T-helper 9 cell (primary cell): ENCODE results near the gene BTD.
A peak's percentile ranks its signal among the peaks of the same experiment; 100 is the strongest.
"Not testable (repeated sequence)": the region's sequence is repeated elsewhere in the genome, so short reads cannot be mapped to it uniquely, and the experiment has no call there.

Experiments used
- DNase-seq: peaks from one replicate; pipeline ENCODE4 v3.0.0-alpha.2; 2020

The BTD gene

DNA sequence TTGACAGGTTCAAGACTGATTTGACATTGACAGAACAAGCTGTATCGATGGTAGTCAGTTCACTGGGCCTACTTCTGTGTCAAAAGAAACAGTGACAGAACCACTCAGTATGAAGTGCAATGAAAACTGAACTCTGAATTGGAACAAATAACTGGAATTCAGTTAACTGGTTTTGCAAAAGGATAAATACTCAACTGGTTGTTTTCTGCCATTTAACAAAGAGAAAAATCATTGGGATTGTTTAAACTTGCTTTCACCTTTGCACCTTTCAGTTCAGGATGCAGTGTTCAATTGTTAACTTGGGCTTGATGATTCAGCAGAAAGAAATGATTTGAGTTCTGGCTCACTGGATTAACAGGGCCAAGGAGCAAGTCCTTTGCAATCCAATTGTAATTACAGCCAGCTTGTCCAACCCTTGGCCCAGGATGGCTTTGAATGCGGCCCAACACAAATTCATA lies 4.9 kb downstream of the BTD start:
- DNase-seq: no peak

DNA sequence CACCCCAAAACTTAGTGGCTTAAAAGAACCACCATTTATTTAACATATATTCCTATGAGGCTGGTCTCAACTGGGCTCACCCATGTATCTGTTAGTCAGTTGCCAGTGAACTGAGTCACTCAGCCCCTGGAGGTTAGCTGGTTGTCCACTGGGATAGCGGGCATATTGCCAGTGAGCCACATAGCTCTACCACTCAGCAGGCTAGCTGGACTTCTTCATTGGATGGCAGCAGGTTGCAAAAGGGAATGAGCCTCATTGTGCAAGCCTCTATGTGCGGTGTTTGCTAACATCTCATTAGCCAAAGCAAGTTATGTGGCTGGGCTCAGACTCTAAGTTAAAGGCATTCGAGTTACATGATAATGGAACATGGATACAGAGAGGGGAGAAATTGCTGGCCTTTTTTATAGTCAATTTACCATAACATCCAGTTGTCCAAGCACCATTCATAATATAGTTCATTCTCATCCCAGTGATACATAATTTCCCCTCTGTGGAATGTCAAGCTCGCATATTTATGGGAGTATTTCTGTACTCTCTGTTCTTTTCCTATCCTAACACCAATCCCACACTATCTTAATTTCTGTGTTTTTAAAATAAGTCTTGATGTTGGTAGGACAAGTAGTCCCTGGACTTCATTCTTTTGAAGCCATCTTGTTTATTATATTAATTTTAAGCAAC lies 8.7 kb downstream of the BTD start:
- DNase-seq: no peak

DNA sequence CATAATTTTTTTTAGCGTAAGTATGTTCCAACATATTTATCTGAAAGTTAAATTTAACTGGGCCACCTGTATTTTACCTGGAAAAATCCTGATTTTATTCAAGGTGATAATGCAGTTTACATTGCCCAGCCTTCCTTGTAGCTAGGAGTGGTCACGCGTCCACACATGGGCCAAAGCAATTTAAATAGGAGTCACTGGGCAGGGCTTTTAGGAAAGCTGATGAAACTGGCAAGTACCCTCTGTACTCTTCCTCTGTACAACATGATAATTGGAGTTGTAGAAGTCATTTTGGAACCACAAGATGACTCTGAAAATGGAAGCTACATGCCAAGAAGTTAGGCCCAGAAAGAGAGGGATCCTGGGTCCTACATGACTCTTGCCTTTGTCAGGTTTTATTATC lies 9.5 kb downstream of the BTD start:
- no peak for DNase-seq

DNA sequence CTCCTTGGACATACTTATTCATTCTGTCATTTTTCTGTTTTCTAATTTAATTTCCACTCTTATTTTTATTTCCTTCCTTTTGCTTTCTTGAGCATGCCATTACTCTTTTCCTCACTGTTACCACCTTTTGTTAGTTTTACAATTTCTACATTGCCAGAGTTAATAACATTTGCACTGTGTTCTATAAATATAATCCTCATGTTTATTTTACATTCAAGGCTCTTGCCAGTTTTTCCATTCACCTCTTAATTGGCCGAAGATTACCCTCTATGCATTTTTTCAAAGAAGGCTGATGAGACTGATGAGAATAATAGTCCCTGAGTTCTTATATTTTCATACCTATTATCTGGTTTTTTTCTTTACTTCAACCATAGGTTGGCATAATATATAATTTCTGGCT lies 10.5 kb downstream of the BTD start:
- no peak for DNase-seq

- DNase-seq: no peak
Observed at GRCh38 chr3:15614958-15615357, 13.4 kb downstream of the BTD start.

- DNase-seq: no peak
Observed at GRCh38 chr3:15616053-15616452, 14.5 kb downstream of the BTD start.

- not testable (repeated sequence) for DNase-seq
Observed at GRCh38 chr3:15619659-15620464, 18.3 kb downstream of the BTD start.

GRCh38 chr3:15623535-15624440 lies 22.2 kb downstream of the BTD start:
- DNase-seq: no peak

DNA sequence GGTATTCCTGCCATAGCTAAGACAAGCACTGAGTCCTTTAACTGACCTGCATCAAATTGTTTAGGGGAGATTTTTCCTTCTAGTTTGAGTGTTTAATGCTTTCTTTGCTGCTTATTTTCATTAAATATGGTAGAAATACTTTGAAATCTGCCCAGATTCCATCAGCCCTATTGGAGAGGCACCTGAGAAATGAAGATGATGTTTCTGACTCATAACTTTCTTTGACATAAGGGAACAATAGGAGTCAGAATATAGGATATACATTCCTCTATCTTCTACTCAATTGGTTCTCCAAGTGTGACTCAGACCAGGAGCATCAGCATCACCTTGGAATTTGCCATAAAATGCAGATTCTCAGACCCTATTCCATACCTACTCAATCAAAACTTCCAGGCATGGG lies 27.4 kb downstream of the BTD start:
- no peak for DNase-seq

- DNase-seq: peak; percentile 30
Observed at GRCh38 chr3:15629860-15630597, 28.5 kb downstream of the BTD start.

- no peak for DNase-seq
Observed at GRCh38 chr3:15630646-15631350, 29.3 kb downstream of the BTD start.

DNA sequence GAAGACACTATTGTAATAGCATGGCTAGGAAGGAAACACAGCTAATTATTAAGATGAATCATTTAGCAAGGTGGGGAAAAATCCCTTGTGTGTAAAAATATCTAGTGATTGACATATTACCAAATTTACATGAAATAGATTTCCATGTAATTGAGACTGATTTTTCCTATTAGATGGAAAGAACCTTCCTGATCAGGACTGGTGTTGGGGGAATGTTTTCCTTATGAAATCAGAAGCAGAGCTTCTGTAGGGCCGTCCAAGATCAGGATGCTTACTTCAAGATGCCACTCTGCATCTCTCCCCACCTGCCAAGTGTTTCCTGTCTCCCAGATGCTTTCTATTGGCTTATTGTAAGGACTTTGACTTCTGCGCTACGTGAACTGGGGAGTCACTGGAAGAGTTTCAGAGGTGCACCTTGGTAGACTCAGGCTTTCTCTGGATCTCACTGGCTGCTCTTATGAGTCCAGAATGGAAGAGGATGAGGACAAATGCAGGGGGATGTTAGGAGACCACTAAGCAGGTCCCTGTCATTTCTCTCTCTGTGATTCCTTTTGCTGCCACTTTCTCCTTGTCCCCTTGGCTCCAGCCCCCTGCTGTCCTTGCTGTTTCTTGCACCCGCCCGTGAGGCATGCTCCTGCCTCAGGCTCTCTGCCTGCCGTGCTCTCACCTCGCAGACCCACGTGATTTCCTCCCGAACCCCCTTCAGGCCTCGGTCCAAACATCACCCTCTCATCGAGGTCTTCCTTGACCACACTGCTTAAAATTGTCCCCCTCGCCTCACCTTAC lies 30.1 kb downstream of the BTD start:
- DNase-seq: no peak

DNA sequence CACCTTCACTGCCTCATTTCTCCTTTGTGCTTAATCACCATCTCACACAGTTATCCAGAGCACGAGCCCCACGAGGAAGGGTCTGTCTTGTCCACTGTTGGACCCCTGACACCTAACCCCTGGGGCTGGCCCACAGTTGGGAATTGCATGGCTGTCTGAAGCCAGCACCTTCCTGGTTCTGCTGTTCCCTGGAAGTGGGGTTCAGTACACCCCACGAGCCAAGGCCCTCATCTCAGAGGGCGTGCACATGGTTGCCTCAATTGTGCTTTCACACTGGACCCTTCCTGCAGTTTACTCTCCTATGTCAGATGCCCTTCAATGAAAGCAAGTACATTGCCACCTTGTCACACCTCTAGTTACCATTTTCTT lies 30.7 kb downstream of the BTD start:
- DNase-seq: no peak

DNA sequence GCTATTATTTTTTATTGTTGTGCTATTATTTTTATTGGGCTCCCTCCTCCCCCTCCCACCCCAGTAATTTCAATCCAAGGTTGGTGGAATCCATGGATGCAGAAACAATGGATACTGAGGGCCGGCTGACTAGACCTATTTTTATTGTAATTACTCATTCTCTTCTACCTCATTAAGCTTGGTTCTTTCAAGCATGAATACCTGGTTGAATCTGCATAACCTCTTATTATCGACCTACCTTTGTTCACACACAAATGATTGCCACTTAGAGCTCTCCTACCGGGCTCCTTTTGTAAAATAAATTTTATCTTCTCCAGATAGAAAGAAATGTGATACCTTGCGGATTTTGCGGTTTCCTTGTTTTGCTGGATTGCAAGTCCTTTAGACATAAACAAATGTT lies 31.6 kb downstream of the BTD start:
- no peak for DNase-seq

- DNase-seq: no peak
Observed at GRCh38 chr3:15633766-15634598, 32.4 kb downstream of the BTD start.

DNA sequence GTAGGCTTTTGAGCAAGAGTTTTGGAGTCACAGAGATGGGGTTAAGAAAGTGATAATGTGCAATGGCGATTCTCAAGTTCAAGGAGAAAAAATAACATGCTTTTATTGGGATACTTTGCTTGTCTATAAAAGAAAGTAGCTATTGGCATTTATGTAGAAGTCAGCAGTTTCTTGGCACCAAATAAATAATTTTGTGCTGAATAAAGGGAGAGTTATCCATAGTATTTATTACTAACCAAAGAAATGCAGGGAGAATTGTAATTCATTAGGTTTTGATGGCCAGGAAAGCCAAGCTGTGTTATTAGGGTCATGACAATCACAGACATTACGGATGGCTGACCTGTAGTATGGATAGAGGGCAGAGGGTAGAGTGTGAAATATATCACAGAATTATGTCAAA lies 33.1 kb downstream of the BTD start:
- no peak for DNase-seq

DNA sequence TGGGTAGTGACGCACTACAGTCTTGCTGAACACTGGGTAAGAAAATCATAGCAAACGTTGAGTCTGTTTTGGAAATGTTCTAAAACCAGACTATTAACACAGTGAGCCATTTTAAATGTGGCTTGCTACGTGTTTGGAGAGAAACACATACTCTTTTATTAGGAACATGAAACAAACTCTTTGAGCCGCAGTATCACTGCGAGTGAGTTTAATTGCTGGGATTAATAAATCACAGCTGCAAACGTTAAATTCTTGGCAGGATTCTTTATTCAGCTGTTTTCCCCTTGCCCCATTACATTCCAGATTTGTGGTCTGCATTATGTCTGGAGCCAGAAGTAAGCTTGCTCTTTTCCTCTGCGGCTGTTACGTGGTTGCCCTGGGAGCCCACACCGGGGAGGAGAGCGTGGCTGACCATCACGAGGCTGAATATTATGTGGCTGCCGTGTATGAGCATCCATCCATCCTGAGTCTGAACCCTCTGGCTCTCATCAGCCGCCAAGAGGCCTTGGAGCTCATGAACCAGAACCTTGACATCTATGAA lies 33.6 kb downstream of the BTD start:
- no peak for DNase-seq

DNA sequence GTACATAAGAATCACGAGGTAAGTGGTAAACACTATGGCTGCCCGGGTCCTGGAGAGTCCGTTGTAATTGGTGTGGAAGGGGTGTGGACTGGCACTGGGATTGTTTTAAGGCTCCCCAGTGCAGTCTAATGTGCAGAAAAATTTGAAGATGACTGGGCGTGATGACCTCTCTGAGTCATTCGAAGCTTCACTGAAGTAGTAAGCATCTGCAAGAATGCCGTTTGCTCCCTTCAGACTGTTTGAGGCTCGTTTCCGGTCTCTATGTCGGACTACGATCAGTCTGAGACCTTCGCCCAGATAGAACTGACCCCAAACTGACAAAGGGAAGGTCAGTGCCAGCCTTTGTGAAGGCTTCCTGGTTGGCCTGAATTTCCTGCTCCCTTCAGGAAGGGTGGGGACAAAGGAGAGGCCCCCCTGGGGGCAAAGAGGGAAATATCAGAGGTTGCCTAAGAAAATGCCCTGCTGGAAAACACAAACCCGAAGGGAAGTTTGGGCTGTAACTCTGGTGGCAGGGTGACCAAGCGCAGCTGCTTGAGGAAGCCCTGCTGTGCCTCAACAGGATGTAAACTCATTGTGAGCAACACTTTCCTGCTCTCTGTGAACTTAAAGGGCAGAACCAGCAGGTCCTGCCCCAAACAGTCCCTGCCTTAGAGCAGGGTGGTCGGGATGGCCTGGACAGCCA lies 34.6 kb downstream of the BTD start:
- no peak for DNase-seq
